ENCODE measurements around the gene DNAH1.

DNAH1 gene

GRCh38 chr3:52291508-52292181, 24.5 kb upstream of the DNAH1 start:
- peak; percentile 50 for DNase-seq

- DNase-seq, result no peak
Measured at GRCh38 chr3:52292247-52293065, 23.7 kb upstream of the DNAH1 start.

GRCh38 chr3:52293491-52294319, 22.4 kb upstream of the DNAH1 start:
- no peak for DNase-seq

GRCh38 chr3:52294320-52295150, 21.6 kb upstream of the DNAH1 start:
- no peak for DNase-seq

- no peak for DNase-seq
Measured at GRCh38 chr3:52295671-52296208, 20.4 kb upstream of the DNAH1 start.

GRCh38 chr3:52297242-52298148, 18.6 kb upstream of the DNAH1 start:
- DNase-seq, result no peak

GRCh38 chr3:52298149-52299098, 17.7 kb upstream of the DNAH1 start:
- DNase-seq, result no peak

- no peak for DNase-seq
Measured at GRCh38 chr3:52299247-52299878, 16.8 kb upstream of the DNAH1 start.

GRCh38 chr3:52299879-52300611, 16.1 kb upstream of the DNAH1 start:
- DNase-seq, result no peak

GRCh38 chr3:52302426-52303145, 13.5 kb upstream of the DNAH1 start:
- DNase-seq, result no peak

GRCh38 chr3:52303811-52304210, 12.3 kb upstream of the DNAH1 start:
- DNase-seq, result no peak

GRCh38 chr3:52305926-52306325, 10.2 kb upstream of the DNAH1 start:
- DNase-seq, result no peak

- no peak for DNase-seq
Measured at GRCh38 chr3:52306978-52307377, 9.1 kb upstream of the DNAH1 start.

- no peak for DNase-seq
Measured at GRCh38 chr3:52308308-52308707, 7.8 kb upstream of the DNAH1 start.

GRCh38 chr3:52310861-52311575, 5.1 kb upstream of the DNAH1 start:
- peak; percentile 84 for DNase-seq

GRCh38 chr3:52311576-52312119, 4.5 kb upstream of the DNAH1 start:
- DNase-seq, result no peak

- no peak for DNase-seq
Measured at GRCh38 chr3:52313188-52313773, 2.8 kb upstream of the DNAH1 start.
